Fibroblast of lung (primary cell): ENCODE measurements around the gene NCSTN.

Source experiments
- CTCF ChIP-seq, 2 donors: IDR thresholded peaks in 1 of 2; conservative IDR thresholded peaks in 1 of 2; 1 replicate in 1 of 2; 2 replicates in 1 of 2; pipeline ENCODE4 v1.5.1; 2011 to 2012; ENCODE audit warnings: low read length in 2 of 2, control low read depth in 1 of 2, inconsistent platforms in 1 of 2, low read depth in 1 of 2, mild to moderate bottlenecking in 1 of 2
- EZH2 ChIP-seq: IDR thresholded peaks from 2 replicates; pipeline ENCODE4 v1.5.1; 2012; ENCODE audit warnings: low read length, control low read depth, mild to moderate bottlenecking; ENCODE audit errors: missing control alignments

- TF ChIP-seq CTCF (conservative IDR thresholded peaks at IDR 0.05 in 1 of 2, IDR thresholded peaks at IDR 0.05 in 1 of 2; ENCODE audit: low read depth in 1 of 2, low read length in 2 of 2), result no peak
- TF ChIP-seq EZH2, result no peak
Observed at GRCh38 chr1:160375788-160376524, 32.8 kb downstream of the NCSTN start.
